GDM1 (cell line): ENCODE measurements around the gene NDEL1.
A peak's percentile ranks its signal among the peaks of the same experiment; 100 is the strongest.
"Not testable (repeated sequence)": the region's sequence is repeated elsewhere in the genome, so short reads cannot be mapped to it uniquely, and the experiment has no call there.

Experiments used
- DNase-seq: peaks from one replicate; lab custom pipeline; 2025; lab: John Stamatoyannopoulos, UW

Gene NDEL1, protein sequence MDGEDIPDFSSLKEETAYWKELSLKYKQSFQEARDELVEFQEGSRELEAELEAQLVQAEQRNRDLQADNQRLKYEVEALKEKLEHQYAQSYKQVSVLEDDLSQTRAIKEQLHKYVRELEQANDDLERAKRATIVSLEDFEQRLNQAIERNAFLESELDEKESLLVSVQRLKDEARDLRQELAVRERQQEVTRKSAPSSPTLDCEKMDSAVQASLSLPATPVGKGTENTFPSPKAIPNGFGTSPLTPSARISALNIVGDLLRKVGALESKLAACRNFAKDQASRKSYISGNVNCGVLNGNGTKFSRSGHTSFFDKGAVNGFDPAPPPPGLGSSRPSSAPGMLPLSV

DNA sequence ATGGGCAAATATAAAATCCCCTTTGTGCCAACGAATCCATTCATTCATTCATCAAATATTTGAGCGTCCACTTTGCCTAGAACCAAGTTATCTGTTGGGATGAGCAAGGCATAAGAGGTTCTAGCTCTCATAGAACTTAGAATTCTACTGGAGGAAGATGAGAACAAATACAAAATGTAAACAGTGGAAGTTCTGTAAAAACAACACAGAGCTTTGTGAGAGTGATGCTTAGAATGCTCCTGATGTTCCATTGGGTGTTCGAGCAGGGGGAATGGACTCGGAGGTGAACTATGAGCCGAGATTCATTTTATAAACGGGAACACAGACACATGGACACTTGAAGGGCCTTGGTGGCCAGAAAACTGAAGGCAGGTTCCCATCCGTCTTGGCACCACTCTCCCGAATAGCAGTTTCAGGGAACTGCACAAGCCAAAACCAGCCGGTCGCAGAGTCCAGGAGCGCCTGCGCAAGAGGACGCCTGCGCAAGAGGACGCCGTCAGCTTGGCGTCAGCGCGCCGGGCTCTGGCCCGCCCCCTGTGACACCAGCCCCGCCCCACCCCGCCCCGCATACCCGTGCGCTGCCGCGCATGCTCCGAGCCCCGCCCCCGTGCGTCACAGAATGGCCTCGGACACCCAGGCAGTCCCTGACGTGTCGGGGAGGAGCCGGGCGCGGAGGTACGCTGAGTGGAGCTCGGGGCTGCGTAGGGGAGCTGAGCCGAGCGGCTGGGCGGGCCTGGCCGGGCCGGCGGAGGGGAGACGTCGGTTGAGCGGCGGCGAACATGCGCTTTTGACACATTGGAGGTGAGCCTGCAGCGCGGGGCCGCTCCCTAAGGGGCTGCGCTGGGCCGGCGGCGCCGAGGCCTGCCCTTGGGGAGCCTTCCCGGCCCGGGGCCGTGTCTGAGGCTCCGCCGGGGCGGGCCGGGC lies at the start of gene NDEL1:
TSS of gene NDEL1 (plus strand) at position 640 of the 924 bp plus-strand sequence. CDS start 8,388 bp downstream, outside the sequence.
- DNase-seq = peak; percentile 96

GRCh38 chr17:8386841-8387240 lies 48.8 kb upstream of the NDEL1 start:
- no peak for DNase-seq

DNA sequence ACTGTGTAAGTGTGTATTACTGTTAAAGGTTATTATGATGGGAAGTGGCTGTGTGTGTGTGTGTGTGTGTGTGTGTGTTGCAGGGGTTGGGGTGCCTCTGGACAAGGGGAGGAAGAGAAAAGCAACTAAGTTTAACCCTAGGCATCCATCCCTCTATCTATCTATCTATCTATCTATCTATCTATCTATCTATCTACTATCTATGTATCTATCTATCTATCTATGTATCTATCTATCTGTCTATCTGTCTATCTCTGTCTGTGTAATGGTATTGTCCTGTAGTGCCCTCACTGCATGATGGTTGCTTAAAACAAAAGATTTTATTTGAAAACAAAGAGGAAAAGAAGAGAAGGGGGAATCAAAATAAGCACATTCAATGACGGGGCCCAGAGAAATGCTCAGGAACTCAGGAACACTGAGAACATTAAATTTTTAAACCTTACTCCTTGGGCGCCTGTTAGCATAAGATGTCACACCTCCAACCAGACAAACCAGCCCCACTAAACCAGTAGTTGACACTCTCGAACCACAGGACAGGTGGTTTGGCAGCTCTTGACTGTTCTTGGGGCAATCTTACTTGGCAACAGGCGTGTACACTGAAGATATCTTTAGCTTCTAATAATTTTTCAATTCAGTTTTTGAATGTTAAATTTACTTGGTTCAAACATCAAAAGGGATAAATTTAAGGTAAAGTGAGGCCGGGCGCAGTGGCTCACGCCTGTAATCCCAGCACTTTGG lies 47.6 kb upstream of the NDEL1 start:
- no peak for DNase-seq

DNA sequence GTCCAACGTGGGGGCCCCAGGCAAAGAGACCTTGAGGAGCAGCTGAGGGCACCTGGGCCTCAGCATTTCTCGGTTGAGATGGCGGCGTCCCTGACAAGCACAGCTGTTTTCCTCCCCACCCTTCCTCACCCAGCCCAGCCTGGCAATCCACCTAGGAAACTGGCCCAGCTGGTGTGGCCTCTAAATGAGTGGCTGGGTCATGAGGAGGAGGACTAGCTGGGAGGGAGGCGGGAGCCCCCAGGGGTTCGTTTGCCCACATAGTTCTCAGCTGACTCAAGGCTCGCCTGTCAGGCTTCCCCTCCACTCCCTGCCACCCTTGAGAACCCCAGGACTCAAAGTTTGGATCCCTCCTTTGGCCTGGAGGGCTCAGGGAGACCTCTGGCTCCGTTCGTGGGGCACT lies 44.0 kb upstream of the NDEL1 start:
- DNase-seq = no peak

- no peak for DNase-seq
Measured at GRCh38 chr17:8392274-8392673, 43.4 kb upstream of the NDEL1 start.

- no peak for DNase-seq
Measured at GRCh38 chr17:8392674-8393469, 42.8 kb upstream of the NDEL1 start.

DNA sequence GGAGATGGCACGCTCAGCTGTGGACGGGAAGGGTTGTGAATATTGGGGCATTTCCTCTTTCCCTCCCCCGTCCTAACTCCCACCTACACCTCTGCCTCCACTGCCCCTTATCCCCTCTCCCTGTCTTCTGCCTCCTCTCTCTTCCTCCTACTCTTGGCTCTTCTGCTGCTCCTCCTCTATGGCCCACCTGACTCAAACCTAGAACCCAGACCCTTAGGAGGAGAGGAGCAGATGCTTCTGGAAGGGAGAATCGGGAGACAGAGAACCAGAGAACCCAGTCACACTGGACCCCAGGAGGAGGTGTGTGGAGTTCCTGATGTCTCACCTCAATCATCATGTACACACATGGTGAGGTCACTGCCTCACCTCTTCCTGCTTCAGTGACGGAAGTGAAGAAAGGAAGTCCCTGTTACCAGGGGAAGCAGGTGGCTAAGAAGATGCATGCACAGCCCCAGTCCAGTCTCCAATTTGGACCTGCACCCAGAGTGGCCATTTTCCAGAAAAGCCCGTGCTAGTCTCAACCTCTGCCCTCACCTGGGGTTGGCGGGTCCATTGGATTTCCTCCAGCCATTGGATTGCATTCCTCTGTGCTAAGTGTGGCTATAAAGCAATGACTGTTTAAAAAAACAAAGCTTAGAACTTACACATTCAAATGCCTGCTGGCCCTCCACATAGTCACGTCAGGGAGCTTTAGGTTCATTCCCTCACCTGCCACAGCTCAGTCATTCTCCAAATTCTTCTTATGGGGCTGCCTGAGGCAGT lies 42.0 kb upstream of the NDEL1 start:
- DNase-seq = no peak

DNA sequence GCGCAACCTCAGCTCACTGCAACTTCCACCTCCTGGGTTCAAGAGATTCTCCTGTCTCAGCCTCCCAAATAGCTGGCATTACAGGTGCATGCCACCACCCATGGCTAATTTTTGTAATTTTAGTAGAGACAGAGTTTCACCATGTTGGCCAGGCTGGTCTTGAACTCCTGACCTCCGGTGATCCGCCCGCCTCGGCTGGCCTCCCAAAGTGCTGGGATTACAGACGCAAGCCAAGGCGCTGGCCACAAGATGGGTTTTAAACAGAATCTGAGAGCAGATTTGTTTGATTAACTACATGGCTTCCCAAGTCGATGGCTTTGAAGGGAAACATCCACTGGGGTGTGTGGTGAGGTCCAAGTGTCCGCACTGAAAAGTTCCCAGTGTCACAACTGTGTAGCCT lies 41.2 kb upstream of the NDEL1 start:
- not testable (repeated sequence) for DNase-seq

- no peak for DNase-seq
Measured at GRCh38 chr17:8397636-8398035, 38.0 kb upstream of the NDEL1 start, which contains the start of gene RNF222. RNF222 (minus strand) TSS chr17:8397827; CDS start chr17:8393461, 4,366 bp downstream.

DNA sequence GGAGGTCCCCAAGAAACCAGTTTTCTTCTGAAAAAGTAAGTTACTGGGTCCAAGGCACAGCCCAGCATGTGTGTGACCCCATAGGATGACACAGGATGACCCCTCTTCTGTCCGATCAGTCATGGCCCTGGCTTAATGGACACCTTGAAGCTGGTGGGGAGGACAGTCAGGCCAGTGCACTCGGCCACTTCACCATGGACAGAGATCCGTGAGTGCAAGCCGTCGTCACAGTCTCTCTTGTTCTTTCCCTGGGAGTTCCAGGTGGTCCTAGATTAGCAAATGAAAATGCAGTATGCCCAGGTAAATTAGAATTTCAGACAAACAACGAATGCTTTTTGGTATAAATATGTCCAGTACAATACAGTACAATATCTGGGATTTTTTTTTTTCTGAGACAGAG lies 36.7 kb upstream of the NDEL1 start:
- no peak for DNase-seq

DNA sequence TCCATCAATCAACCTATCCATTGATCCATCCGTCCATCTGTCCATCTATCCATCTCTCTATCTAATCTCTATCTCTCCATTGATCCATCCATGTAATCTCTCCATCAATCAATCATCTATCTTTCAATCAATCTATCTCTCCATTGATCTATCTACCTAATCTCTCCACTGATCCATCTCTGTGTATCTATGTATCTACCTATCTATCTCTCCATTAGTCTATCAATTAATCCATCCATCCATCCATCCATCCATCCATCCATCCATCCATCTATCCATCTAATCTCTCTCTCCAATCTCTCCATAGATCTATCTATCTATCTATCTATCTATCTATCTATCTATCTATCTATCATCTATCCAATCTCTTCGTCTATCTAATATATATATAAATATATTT lies 34.6 kb upstream of the NDEL1 start:
- DNase-seq = no peak

GRCh38 chr17:8402921-8403536 lies 32.7 kb upstream of the NDEL1 start:
- DNase-seq = no peak

GRCh38 chr17:8405499-8406016 lies 30.1 kb upstream of the NDEL1 start:
- no peak for DNase-seq

GRCh38 chr17:8406174-8406573 lies 29.5 kb upstream of the NDEL1 start:
- DNase-seq = no peak

GRCh38 chr17:8408371-8408770 lies 27.3 kb upstream of the NDEL1 start:
- DNase-seq = no peak

DNA sequence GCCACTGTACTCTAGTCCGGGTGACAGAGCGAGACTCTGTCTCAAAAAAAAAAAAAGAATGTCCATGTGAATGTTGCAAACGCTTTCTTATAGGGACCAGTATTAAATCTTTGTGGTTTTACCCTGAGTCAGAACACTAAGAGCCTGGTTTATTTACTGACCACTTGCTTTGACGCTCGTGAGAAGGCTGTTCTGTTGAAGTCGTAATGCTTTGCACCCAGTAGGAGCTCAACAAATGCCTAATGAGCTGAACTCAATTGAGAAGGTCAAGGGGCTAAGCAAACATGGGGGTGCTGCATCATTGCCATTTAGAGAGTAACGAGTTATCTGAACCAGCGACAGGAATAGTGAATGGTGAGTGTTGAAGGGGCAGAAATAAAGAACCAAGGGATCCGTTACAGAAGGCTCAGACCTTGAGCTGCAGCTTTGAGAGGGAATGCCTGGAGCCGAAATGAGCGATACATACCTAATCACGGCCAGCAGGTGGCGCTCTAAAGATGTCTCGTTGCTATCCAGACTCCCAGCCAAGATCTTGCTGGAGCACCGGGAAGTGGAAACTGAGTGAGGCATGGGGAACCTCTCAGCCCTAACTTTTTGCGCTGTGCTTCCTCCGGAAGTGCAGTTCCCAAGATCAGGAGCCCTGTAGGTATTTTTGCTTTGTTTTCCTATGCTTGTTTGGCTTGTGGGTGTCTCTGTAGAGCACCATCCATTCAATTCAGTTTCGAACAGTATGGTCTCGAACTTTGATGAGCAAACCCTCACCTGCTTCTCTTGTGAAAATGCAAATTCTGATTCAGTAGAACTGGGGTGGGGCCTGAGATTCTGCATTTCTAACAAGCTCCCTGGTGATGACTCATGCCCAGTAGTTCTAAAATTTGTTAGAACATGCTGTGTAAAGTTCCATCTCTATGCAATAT lies 25.5 kb upstream of the NDEL1 start:
- peak; percentile 70 for DNase-seq

DNA sequence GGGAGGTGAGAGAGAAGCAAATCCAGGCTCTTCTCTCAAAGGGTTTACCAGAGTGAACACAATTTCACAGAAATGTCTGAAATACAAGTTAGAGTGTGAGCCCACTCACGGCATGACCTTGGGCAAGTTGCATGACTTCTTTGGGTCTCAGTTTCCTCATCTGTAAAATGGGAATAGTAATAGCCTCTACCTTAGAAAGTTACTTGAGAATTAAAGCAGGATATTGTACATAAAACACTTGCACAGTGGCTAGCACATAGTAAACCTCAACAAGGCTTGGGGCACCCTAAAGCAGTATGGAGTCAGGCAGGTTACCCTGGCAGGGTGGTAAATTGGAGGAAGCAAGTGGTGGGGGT lies 24.8 kb upstream of the NDEL1 start:
- no peak for DNase-seq

DNA sequence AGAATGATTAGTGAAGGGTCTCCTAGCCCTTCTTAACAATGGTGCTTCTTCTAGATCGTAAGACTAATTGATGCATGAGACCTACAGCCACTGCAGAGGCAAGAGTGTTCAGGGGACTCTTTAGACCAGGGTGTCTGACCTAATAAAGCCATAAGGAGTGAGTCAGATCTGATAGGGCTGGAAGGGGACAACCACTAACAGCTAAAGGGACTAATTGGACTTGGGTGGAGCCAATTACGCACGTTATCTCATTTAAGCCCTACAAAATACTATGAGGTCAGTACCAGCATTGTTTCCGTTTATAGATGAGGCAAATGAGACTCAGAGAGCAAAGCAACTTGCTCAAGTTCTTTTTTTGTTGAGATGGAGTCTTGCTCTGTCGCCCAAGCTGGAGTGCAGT lies 23.6 kb upstream of the NDEL1 start:
- DNase-seq = no peak

GRCh38 chr17:8413328-8413727 lies 22.4 kb upstream of the NDEL1 start:
- DNase-seq = no peak
